HFFc6 (cell line): Measurements from ENCODE around the gene DOK7. TPM values are rescaled to one million over a fixed set of nuclear protein-coding genes. Genes with fewer than 3 reads are reported as not detected.
"Not testable (repeated sequence)": the region's sequence is repeated elsewhere in the genome, so short reads cannot be mapped to it uniquely, and the experiment has no call there.

ENCODE experiments used
- DNase-seq: peaks from one replicate; pipeline ENCODE4 v3.0.0-alpha.2; 2018
- H3K27ac Mint-ChIP-seq: 2 replicates; pipeline ENCODE4 v1.8.0; 2020; ENCODE audit warnings: mild to moderate bottlenecking, mixed read lengths
- H3K27me3 Mint-ChIP-seq: 2 replicates; pipeline ENCODE4 v1.8.0; 2021; ENCODE audit warnings: mild to moderate bottlenecking, moderate library complexity, mixed read lengths; ENCODE audit not compliant: insufficient read depth
- H3K36me3 Mint-ChIP-seq: 2 replicates; pipeline ENCODE4 v1.8.0; 2021; ENCODE audit warnings: low read depth, mixed read lengths
- H3K4me1 Mint-ChIP-seq: 2 replicates; pipeline ENCODE4 v1.8.0; 2020; ENCODE audit warnings: low read depth, mixed read lengths
- H3K4me3 Mint-ChIP-seq: 2 replicates; pipeline ENCODE4 v1.8.0; 2020; ENCODE audit warnings: mild to moderate bottlenecking, moderate library complexity, mixed read lengths
- H3K9me3 Mint-ChIP-seq: 2 replicates; pipeline ENCODE4 v1.8.0; 2020; ENCODE audit warnings: mild to moderate bottlenecking, mixed read lengths
- total RNA-seq, 6 experiments: library from RNA; stranded (reverse); fragmentation: NEBNext Ultra II Directional; extraction: Animal tissue kit (Norgen Biotek cat#: 25700); gene quantifications; 2 replicates in 1 of 6; 3 replicates in 5 of 6; pipeline ENCODE4 v1.2.3, GENCODE V29; 2021
- TF ChIP-seq, protein P1 (sequence below): fragments of 200-600 bp; sonication (generic); IDR thresholded peaks from 2 replicates; pipeline ENCODE4 v1.5.0; 2021; ENCODE audit warnings: antibody characterized with exemption, mild to moderate bottlenecking

The DOK7 gene
- total RNA-seq, 6 experiments from 2014 or later, result not detected

DNA sequence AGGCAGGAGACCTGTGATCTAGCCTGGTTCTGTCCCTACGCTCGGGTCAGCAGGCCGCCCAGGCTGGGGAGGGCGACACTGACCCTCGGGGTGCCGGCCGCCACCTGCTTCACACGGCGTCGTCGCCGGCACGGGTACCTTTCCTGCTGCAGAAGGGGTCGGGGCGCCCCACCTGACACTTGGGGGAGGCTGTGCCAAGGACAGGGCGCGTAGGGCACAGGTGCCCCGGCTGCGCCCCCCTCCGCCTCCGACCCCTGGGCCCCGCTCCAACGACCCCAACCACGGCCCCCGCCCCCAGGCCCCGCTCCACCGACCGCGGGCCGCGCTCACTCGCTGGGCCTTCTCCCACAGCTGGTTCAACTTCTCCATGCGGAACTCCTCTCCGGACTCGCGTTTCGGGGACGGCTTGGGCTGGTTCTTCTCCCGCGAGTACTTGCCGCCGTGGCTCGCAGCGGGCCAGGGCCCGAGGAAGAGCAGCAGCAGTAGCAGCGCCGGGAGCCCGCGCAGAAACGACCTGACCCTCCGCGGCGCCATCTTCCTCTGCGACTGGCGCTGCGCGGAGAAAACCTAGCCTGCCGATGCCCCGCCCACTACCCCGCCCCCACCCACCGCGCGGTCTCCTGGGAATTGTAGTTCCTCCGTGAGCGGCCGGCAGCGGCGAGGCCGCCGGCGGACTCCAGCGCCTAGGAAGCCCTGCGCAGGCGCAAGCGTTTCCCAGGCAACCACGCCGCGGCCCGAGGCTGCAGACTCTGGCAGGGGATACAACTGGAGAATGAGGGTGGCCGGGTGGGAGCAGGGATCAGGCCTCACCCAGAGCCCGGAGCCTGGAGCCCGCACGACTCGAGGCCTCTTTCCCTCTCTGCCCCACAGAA lies 69.0 kb downstream of the DOK7 start, which contains the start of gene LRPAP1:
TSS of gene LRPAP1 (minus strand) at position 544 of the 872 bp plus-strand sequence. CDS start at position 534, 10 bp downstream.
- H3K9me3 Mint-ChIP-seq, result no peaks in the 10 kb centered on the region
- peak within 1 kb of the TSS; percentile 98 for H3K4me3 Mint-ChIP-seq
- no peaks in the 10 kb centered on the region for H3K36me3 Mint-ChIP-seq
- peaks cover 9% of the 10 kb centered on the region for H3K27me3 Mint-ChIP-seq
- H3K27ac Mint-ChIP-seq, result peak within 1 kb of the TSS; percentile 81
- peaks cover 11% of the 10 kb centered on the region for H3K4me1 Mint-ChIP-seq
- TF ChIP-seq, protein P1, sequence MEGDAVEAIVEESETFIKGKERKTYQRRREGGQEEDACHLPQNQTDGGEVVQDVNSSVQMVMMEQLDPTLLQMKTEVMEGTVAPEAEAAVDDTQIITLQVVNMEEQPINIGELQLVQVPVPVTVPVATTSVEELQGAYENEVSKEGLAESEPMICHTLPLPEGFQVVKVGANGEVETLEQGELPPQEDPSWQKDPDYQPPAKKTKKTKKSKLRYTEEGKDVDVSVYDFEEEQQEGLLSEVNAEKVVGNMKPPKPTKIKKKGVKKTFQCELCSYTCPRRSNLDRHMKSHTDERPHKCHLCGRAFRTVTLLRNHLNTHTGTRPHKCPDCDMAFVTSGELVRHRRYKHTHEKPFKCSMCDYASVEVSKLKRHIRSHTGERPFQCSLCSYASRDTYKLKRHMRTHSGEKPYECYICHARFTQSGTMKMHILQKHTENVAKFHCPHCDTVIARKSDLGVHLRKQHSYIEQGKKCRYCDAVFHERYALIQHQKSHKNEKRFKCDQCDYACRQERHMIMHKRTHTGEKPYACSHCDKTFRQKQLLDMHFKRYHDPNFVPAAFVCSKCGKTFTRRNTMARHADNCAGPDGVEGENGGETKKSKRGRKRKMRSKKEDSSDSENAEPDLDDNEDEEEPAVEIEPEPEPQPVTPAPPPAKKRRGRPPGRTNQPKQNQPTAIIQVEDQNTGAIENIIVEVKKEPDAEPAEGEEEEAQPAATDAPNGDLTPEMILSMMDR, result no peak
- DNase-seq, result peak; percentile 82

DNA sequence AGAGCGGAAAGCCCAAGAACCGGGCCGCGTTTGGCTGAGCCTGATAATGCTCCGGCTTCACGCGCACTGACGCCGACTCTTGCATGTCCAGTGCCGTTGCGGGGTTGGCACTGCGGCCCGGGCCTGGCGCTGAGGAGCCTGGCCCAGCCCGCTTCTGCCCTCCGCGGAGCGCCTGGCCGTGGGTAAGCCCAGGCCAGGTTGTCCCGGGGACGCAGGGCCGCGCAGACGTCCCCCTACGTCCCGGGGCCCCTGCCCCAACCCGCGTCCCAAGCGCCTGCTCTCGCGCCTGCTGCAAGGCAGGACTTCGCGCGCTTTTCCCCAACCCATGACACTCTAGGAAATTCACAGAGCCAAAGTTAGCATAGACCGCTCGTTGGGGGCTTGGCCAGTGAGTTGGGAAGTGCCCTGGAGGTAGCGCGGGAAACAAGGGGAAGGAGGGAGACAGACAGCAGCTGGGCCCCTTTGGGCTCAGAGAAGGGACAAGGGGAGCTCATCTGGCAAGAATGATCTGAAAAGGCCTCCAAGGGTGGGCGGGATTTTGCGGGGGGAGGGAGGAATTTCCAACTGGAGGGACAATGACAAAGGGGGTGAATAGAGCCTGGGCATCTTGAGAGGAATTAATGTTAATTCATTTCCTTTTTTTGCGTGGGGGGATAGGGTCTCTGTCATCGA lies 69.8 kb downstream of the DOK7 start:
- peak overlapping the region; percentile 98 for H3K4me3 Mint-ChIP-seq

DNA sequence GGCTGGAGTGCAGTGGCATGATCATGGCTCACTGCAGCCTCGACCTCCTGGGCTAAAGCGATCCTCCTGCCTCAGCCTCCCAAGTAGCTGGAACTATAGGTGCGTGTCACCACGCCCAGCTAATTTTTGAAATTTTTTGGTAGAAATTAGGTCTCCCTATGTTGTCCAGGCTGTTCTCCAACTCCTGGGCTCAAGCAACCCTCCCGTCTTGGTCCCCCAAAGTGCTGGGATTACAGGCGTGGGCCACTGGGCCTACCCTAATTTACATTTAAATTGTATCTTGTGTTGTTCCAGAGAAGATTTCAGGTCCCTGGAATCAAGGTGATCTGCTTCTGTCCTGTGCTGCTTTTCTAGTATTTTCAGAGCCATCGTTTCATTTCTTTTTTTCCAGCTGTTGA lies 70.3 kb downstream of the DOK7 start:
- no peaks in the 10 kb centered on the region for H3K9me3 Mint-ChIP-seq

More for the DNA sequence above, 69.8 kb downstream of the DOK7 start:
- TF ChIP-seq, protein P1, result no peak
- no peaks in the 10 kb centered on the region for H3K36me3 Mint-ChIP-seq
- no peak for DNase-seq
- no peak overlapping the region for H3K27ac Mint-ChIP-seq
- H3K4me1 Mint-ChIP-seq, result peaks cover 11% of the 10 kb centered on the region
- no peaks in the 10 kb centered on the region for H3K9me3 Mint-ChIP-seq
- peaks cover 9% of the 10 kb centered on the region for H3K27me3 Mint-ChIP-seq

DNA sequence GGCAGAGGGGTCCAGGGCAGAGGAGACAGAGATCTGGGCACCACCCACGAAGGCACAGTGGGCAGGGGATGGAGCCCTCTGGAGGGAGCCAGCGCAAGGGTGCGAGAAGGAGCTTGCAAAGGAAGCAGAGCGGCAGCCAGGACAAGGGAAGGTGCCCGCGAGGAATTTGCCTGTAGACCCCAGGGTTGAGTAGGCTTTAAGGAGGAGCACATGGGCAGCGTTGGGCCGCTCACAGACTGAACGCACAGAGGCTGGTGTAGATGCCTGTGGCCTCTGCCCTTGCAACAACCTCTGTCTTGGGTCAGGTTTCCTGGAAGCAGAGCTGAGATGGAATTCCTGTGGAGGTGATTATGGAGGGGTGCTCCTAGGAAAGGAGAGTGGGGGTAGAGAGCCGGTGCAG lies 72.7 kb downstream of the DOK7 start:
- not testable (repeated sequence) for H3K36me3 Mint-ChIP-seq, H3K27me3 Mint-ChIP-seq, H3K27ac Mint-ChIP-seq, H3K4me3 Mint-ChIP-seq, H3K9me3 Mint-ChIP-seq, DNase-seq, H3K4me1 Mint-ChIP-seq

More for the DNA sequence above, 70.3 kb downstream of the DOK7 start:
- no peaks in the 10 kb centered on the region for H3K36me3 Mint-ChIP-seq
- no peak for DNase-seq
- H3K27ac Mint-ChIP-seq, result no peak overlapping the region
- TF ChIP-seq, protein P1, result no peak
- H3K27me3 Mint-ChIP-seq, result peaks cover 9% of the 10 kb centered on the region
- peaks cover 11% of the 10 kb centered on the region for H3K4me1 Mint-ChIP-seq
- no peak overlapping the region for H3K4me3 Mint-ChIP-seq

DNA sequence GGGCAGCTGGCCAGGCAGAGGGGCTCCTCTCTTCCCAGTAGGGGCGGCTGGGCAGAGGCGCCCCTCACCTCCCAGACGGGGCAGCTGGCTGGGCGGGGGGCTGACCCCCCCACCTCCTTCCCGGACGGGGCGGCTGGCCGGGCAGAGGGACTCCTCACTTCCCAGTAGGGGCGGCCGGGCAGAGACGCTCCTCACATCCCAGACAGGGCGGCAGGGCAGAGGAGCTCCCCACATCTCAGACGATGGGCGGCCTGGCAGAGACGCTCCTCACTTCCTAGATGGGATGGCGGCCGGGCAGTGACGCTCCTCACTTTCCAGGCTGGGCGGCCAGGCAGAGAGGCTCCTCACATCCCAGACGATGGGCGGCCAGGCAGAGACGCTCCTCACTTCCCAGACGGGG lies 75.8 kb downstream of the DOK7 start:
- not testable (repeated sequence) for H3K36me3 Mint-ChIP-seq, H3K4me1 Mint-ChIP-seq, DNase-seq, H3K4me3 Mint-ChIP-seq, H3K27ac Mint-ChIP-seq, H3K9me3 Mint-ChIP-seq
- H3K27me3 Mint-ChIP-seq, result peaks cover 11% of the 10 kb centered on the region

DNA sequence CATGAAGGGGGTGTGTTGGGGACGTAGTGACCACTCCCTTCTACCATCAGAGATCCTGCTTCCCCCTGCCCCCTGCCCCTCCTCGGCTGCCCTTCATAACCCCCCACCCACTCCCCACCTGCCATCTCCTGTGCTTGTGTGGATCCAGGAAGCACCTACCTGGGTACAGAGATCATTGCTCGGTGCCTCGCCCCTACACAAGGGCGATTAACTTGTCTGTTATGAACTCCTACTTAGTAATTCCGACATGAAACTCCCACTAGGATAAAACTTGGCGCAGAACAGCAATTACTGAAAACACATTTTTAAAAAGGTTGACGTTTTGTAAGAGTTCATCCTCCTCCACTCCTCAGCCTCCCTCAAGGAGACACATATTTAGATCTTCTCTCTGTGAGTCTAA lies 80.3 kb downstream of the DOK7 start:
- not testable (repeated sequence) for H3K36me3 Mint-ChIP-seq, DNase-seq, H3K4me3 Mint-ChIP-seq

More for the DNA sequence above, 80.3 kb downstream of the DOK7 start:
- H3K4me1 Mint-ChIP-seq, H3K27ac Mint-ChIP-seq, H3K27me3 Mint-ChIP-seq, H3K9me3 Mint-ChIP-seq: not testable (repeated sequence)

Other genes with a start within 250 kb of the DOK7 start
- gene MSANTD1, start 214.1 kb upstream of the DOK7 start, total RNA-seq, result under 1 TPM; 0.09 to 0.35 (median 0.12) TPM
- gene RGS12, start 170.3 kb upstream of the DOK7 start, total RNA-seq, result 10 to 100 TPM in 4 of 6 experiments, 1 to 10 TPM in 2; 8.5 to 15.2 (median 12.1) TPM
- under 1 TPM in 1 of 6 experiments, not detected in 5; 0.07 TPM for gene HGFAC, start 21.3 kb upstream of the DOK7 start, total RNA-seq
- 100 to 1,000 TPM; 130 to 175 (median 161) TPM for gene LRPAP1, start 69.1 kb downstream of the DOK7 start, total RNA-seq